Naive thymus-derived CD8-positive, alpha-beta T cell (primary cell): ENCODE results near the gene PCDHAC2. TPM values are rescaled to one million over a fixed set of nuclear protein-coding genes. Genes with fewer than 3 reads are reported as not detected.

Experiments used
- ATAC-seq, 2 donors: fragments of 150-1000 bp; cut with Tn5 transposase in 1 of 2; sonication (Bioruptor Pico), chemical (Tn5 transposase) in 1 of 2; 1 replicate in 1 of 2; 2 replicates in 1 of 2; pipeline ENCODE4 v1.10.0; 2021; ENCODE audit warnings: mild to moderate bottlenecking in 2 of 2, moderate library complexity in 2 of 2
- POLR2A ChIA-PET: fragments of 350-600 bp; sonication (Branson Sonifier 250); formaldehyde crosslinking; loops from one replicate; lab custom pipeline; 2021; ENCODE audit warnings: antibody characterized with exemption; lab: Charles Lee
- DNase-seq, 10 donors: peaks; one replicate each; pipeline versions ENCODE4 v3.0.0 to v3.0.0-alpha.2; 2020 to 2022
- H3K27ac Mint-ChIP-seq, 10 donors: one replicate each; pipeline ENCODE4 v1.8.0; 2020 to 2022; ENCODE audit warnings: mild to moderate bottlenecking in 10 of 10, mixed read lengths in 10 of 10, moderate library complexity in 4 of 10, inconsistent platforms in 1 of 10
- H3K27me3 Mint-ChIP-seq, 5 donors: one replicate each; pipeline ENCODE4 v1.8.0; 2021 to 2022; ENCODE audit warnings: mixed read lengths in 5 of 5
- H3K36me3 Mint-ChIP-seq, 3 donors: one replicate each; pipeline ENCODE4 v1.8.0; 2020 to 2022; ENCODE audit warnings: mixed read lengths in 3 of 3, mild to moderate bottlenecking in 2 of 3, inconsistent platforms in 1 of 3
- H3K4me1 Mint-ChIP-seq, 4 donors: one replicate each; pipeline ENCODE4 v1.8.0; 2021 to 2022; ENCODE audit warnings: mixed read lengths in 4 of 4
- H3K4me3 Mint-ChIP-seq, 10 donors: one replicate each; pipeline ENCODE4 v1.8.0; 2020 to 2022; ENCODE audit warnings: mild to moderate bottlenecking in 10 of 10, mixed read lengths in 10 of 10, moderate library complexity in 6 of 10, inconsistent platforms in 1 of 10
- H3K9me3 Mint-ChIP-seq, 9 donors: one replicate each; pipeline ENCODE4 v1.8.0; 2020 to 2022; ENCODE audit warnings: mixed read lengths in 9 of 9, mild to moderate bottlenecking in 3 of 9, inconsistent platforms in 1 of 9, moderate library complexity in 1 of 9
- polyA plus RNA-seq, 3 donors: library from polyadenylated mRNA; unstranded; fragments of 300-500 nt; fragmentation: Illumina TruSeq; gene quantifications; one replicate each; pipeline ENCODE4 v1.2.3, GENCODE V29; 2021
- total RNA-seq, 8 experiments: library from RNA in 2 of 8; stranded (reverse) in 2 of 8; gene quantifications; one replicate each; pipeline ENCODE4 v1.2.3 and lab custom pipeline; 2021 to 2026

Gene PCDHAC2, protein sequence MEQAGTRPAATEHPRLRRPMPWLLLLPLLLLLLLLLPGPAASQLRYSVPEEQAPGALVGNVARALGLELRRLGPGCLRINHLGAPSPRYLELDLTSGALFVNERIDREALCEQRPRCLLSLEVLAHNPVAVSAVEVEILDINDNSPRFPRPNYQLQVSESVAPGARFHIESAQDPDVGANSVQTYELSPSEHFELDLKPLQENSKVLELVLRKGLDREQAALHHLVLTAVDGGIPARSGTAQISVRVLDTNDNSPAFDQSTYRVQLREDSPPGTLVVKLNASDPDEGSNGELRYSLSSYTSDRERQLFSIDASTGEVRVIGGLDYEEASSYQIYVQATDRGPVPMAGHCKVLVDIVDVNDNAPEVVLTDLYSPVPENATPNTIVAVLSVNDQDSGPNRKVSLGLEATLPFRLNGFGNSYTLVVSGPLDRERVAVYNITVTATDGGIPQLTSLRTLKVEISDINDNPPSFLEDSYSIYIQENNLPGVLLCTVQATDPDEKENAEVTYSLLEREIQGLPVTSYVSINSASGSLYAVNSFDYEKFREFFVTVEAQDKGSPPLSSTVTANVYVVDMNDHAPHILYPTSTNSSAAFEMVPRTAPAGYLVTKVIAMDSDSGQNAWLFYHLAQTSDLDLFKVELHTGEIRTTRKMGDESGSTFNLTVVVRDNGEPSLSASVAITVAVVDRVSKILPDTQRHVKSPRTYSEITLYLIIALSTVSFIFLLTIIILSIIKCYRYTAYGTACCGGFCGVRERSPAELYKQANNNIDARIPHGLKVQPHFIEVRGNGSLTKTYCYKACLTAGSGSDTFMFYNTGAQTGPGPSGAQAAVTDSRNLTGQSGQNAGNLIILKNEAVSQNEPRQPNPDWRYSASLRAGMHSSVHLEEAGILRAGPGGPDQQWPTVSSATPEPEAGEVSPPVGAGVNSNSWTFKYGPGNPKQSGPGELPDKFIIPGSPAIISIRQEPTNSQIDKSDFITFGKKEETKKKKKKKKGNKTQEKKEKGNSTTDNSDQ
- not detected for total RNA-seq
- not detected for polyA plus RNA-seq
- total RNA-seq (lab: John Stamatoyannopoulos, UW) = 0 reads per million in 6 experiments

DNA sequence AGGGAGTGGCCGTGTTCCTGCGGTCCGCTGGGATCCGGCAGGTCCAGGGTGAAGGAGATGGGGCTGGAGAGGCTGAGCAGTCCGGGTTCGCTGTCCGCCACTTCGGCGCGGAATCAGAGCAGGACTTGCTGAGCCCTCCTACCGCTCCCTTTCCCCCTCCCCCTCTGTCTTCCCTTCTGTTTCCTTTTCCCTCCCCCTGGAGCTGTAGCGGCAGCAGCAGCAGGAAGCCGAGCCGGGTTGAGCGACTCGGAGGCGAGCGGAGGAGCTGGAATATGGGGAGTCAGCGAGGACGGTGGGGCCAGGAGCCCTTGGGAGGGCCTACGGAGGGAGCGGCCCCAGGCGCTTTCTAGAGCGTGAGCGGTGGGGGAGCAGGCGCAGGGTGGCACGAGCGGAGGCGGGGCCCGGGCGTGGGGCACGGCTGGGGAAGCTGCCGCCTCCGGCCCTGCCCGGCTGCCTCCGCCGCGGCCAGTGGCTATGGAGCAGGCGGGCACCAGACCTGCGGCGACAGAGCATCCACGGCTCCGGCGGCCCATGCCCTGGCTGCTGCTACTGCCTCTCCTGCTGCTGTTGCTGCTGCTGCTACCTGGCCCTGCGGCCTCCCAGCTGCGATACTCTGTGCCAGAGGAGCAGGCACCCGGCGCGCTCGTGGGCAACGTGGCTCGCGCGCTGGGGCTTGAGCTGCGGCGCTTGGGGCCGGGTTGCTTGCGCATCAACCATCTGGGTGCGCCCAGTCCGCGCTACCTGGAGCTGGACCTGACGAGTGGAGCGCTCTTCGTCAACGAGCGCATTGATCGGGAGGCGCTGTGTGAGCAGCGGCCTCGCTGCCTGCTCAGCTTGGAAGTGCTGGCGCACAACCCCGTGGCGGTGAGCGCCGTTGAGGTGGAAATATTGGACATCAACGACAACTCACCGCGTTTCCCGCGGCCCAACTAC is at the start of gene PCDHAC2:
PCDHAC2 (plus strand) TSS at position 184 of the 933 bp plus-strand sequence; CDS start at position 475, 291 bp downstream.
- POLR2A ChIA-PET = no interaction called here
- H3K27ac Mint-ChIP-seq = no peak within 1 kb of the TSS
- no peak for DNase-seq
- no peak for ATAC-seq
- peaks cover 0 to 3% (median 0%) of the 10 kb centered on the region in 9 donors for H3K9me3 Mint-ChIP-seq
- H3K4me1 Mint-ChIP-seq = peaks cover 0 to 6% (median 2%) of the 10 kb centered on the region in 4 donors
- peaks cover 0 to 6% (median 0%) of the 10 kb centered on the region in 3 donors for H3K36me3 Mint-ChIP-seq
- peaks cover 25 to 68% (median 37%) of the 10 kb centered on the region in 5 donors for H3K27me3 Mint-ChIP-seq
- peak within 1 kb of the TSS in 5 of 10 donors; percentile 5 to 56 (median 20) for H3K4me3 Mint-ChIP-seq

DNA sequence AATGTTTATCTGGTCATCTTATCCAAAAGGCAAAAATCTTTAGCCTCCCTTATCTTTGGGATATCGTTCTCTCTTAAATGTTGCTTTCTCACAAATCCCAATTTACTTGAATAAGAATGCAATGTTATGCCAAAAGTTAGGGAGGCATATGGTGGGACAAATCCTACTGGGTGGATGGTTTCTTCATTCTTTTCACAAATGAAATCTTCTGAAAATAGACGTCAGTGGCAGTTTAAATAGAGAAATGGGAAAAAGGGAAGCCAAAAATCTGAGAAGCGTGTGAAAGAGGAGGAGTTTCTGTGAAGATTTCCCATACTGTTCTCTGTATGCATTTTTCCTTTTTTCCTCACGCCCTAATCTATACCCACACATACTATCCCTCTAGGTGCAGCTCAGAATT is 42.7 kb upstream of the PCDHAC2 start:
- POLR2A ChIA-PET = no interaction called here
- Mint-ChIP-seq H3K9me3 (peaks cover 0 to 23% (median 5%) of the 10 kb centered on the region in 9 donors), H3K4me3 (no peak overlapping the region), H3K4me1 (peaks cover 0 to 19% (median 9%) of the 10 kb centered on the region in 4 donors), H3K27me3 (peaks cover 24 to 64% (median 39%) of the 10 kb centered on the region in 5 donors), H3K27ac (no peak overlapping the region), H3K36me3 (peaks cover 2 to 16% (median 5%) of the 10 kb centered on the region in 3 donors)
- DNase-seq (no peak), ATAC-seq (no peak)

DNA sequence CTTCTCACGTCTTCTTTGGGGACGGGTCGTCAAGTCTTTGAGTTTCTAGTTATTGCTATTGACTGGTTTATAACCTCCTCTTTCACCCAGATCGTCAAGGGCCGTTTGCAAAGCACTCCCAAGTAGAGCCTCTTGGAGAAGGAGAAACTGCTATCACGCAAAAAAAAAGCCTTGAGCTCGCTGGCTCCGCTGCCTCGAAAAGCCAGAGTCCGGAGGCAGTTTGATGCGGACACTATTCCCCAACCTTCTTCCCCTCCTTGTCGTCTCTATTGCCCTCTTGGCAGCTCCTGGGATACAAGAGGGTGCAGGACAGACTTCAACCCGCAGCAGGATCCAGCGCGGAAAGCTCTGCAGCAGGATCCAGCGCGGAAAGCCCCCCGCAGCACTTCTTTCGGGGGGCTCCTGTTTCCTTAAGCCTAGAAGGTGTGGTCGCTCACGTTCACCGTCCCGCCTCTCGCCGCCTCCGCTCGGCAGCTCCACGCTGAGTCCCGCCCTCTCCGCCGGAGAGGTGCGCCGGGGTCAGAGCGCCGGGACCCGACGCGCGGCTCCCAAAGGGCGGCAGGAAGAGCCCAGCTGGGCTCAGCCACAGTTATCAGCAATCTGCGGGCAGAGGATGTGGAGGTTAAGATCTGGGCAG is 40.4 kb upstream of the PCDHAC2 start, which contains the start of gene PCDHAC1:
PCDHAC1 (plus strand) TSS at position 494 of the 637 bp plus-strand sequence. CDS start 594 bp downstream, outside the sequence.
- no peak for DNase-seq
- peaks cover 0 to 29% (median 11%) of the 10 kb centered on the region in 9 donors for H3K9me3 Mint-ChIP-seq
- H3K4me3 Mint-ChIP-seq = peak within 1 kb of the TSS; percentile 19 to 83 (median 72)
- H3K36me3 Mint-ChIP-seq = peaks cover 2 to 22% (median 5%) of the 10 kb centered on the region in 3 donors
- ATAC-seq = peak in 1 of 2 donors; percentile 22
- POLR2A ChIA-PET = no interaction called here
- H3K4me1 Mint-ChIP-seq = peaks cover 0 to 19% (median 9%) of the 10 kb centered on the region in 4 donors
- peaks cover 34 to 86% (median 50%) of the 10 kb centered on the region in 5 donors for H3K27me3 Mint-ChIP-seq
- peak within 1 kb of the TSS in 1 of 10 donors; percentile 53 for H3K27ac Mint-ChIP-seq

DNA sequence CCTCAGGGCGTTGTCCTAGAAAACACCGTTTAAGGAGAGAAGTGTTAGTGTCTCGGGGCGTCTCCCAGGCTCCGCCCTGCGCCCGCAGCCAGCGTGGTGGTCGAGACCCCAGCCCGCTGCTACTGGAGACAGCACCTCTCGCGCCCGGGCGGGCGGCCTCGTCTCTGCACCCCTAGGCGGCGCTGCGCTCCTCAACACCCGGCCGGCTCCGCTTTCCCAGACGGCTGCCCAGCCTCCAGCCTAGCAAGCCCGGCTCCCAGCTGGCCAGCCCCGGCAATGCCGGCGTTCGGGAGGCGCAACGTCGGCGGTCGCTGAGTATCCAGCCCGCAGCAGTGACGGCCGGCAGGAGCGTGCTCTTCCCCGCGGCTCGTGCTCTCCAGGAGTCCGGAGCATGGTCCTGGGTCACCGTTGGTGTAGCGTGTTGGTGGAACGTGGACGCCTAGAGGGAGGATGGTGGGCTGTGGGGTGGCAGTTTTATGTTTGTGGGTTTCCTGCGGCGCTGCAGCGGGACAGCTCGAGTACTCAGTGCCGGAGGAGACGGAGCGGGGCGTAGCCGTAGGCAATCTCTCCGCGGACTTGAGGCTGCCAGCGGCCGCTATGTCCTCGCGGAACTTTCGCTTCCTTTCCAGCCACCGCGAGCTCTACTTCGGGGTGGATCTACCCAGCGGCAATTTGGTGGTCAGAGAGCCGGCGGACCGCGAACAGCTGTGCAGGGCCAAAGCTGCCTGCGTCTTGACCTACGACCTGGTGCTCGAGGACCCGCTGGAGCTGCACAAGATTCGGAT is 39.6 kb upstream of the PCDHAC2 start:
- Mint-ChIP-seq H3K27ac (peak overlapping the region in 1 of 10 donors; percentile 53), H3K36me3 (peaks cover 2 to 22% (median 5%) of the 10 kb centered on the region in 3 donors), H3K4me1 (peaks cover 0 to 19% (median 9%) of the 10 kb centered on the region in 4 donors), H3K27me3 (peaks cover 36 to 92% (median 50%) of the 10 kb centered on the region in 5 donors), H3K9me3 (peaks cover 0 to 29% (median 11%) of the 10 kb centered on the region in 9 donors), H3K4me3 (peak overlapping the region; percentile 19 to 83 (median 72))
- DNase-seq = peak in 2 of 10 donors; percentile 10 to 13
- POLR2A ChIA-PET = no interaction called here
- peak in 1 of 2 donors; percentile 32 for ATAC-seq

DNA sequence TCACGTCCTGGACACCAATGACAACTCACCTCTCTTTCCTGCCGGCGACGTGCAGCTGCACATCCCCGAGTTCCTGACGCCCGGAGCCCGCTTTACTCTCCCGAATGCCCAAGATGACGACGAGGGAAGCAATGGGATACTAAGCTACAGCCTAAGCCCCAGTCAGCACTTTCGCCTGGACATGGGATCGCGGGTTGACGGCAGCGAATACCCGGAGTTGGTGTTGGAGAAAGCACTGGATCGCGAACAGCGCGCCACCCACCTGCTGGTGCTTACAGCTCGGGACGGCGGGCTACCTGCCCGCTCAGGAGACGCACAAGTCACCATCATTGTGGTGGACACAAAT is 39.1 kb upstream of the PCDHAC2 start:
- Mint-ChIP-seq H3K9me3 (peaks cover 0 to 29% (median 11%) of the 10 kb centered on the region in 9 donors), H3K27me3 (peaks cover 34 to 90% (median 47%) of the 10 kb centered on the region in 5 donors), H3K4me3 (peak overlapping the region; percentile 16 to 83 (median 72)), H3K4me1 (peaks cover 0 to 19% (median 9%) of the 10 kb centered on the region in 4 donors), H3K36me3 (peaks cover 2 to 22% (median 5%) of the 10 kb centered on the region in 3 donors), H3K27ac (peak overlapping the region in 1 of 10 donors; percentile 53)
- DNase-seq (no peak), ATAC-seq (no peak)
- POLR2A ChIA-PET = no interaction called here

DNA sequence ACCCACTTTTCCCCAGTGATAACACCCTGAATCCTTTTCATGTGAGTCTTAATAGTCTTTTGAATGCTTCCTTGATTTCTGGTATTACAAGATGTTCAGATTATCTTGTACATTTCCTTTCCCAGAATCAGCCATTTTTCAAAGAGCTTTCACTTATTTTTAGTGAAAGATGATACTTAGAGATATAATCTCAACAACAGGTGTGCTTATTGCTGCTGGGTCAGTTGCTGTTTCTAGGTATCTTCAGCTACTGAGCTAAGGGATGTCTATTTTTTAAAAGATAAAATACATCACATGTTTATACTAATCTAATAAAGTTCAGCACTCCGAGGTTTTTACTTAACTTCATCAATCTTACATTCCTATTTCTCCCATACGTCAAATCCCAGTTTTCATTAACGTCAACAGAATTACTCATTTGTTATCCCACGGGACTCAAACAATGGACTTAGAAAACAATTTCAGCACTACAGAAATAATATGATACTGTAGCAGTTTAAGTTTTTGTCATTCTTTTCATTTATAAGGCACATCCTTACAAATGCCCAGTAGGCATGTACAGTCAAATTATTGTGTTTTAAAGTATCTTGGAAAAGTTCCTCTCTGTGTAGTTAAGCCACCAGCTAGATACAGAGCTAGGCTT is 31.2 kb upstream of the PCDHAC2 start:
- H3K4me3 Mint-ChIP-seq = no peak overlapping the region
- H3K27ac Mint-ChIP-seq = no peak overlapping the region
- ATAC-seq (no peak), DNase-seq (no peak)
- H3K4me1 Mint-ChIP-seq = no peaks in the 10 kb centered on the region
- no peaks in the 10 kb centered on the region for H3K36me3 Mint-ChIP-seq
- peaks cover 1 to 29% (median 5%) of the 10 kb centered on the region in 5 donors for H3K27me3 Mint-ChIP-seq
- H3K9me3 Mint-ChIP-seq = peaks cover 0 to 3% (median 0%) of the 10 kb centered on the region in 9 donors
- POLR2A ChIA-PET = no interaction called here

DNA sequence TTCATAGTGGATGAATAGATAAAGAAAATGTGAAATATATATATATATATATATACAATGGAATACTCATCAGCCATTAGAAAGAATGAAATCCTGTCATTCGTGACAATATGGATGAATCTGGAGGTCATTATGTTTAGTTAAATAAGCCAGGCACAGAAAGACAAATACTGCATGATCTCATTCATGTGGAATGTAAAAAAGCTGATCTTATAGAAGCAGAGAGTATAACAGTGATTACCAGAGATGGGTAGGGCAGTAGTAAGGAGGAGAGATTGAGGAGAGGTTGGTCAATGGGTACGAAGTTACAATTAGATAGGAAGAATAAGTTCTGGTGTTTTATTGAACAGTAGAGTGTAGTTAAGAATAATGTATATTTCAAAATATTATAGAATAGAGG is 19.7 kb upstream of the PCDHAC2 start:
- Mint-ChIP-seq H3K9me3 (peaks cover 10 to 40% (median 26%) of the 10 kb centered on the region in 9 donors), H3K27ac (no peak overlapping the region)
- POLR2A ChIA-PET = no interaction called here

DNA sequence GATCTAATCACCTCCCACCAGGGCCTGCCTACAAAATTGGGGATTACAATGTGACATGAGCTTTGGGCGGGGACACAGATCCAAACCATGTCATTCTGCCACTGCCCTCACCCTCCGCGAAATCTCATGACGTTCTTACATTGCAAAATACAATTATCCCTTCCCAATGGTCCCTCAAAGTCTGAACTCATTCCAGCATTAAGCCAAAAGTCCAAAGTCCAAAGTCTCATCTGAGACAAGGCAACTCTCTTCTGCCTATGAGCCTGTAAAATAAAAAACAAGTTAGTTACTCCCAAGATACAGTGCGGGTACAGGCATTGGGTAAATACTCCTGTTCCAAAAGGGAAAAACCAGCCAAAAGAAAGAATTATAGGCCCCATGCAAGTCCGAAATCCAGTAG is 14.6 kb upstream of the PCDHAC2 start:
- DNase-seq (no peak), ATAC-seq (no peak)
- POLR2A ChIA-PET = no interaction called here

More for the DNA sequence above, 19.7 kb upstream of the PCDHAC2 start:
- H3K4me3 Mint-ChIP-seq = no peak overlapping the region
- peaks cover 0 to 18% (median 0%) of the 10 kb centered on the region in 3 donors for H3K36me3 Mint-ChIP-seq
- H3K4me1 Mint-ChIP-seq = no peaks in the 10 kb centered on the region
- no peak for ATAC-seq
- peaks cover 2 to 17% (median 7%) of the 10 kb centered on the region in 5 donors for H3K27me3 Mint-ChIP-seq
- no peak for DNase-seq

DNA sequence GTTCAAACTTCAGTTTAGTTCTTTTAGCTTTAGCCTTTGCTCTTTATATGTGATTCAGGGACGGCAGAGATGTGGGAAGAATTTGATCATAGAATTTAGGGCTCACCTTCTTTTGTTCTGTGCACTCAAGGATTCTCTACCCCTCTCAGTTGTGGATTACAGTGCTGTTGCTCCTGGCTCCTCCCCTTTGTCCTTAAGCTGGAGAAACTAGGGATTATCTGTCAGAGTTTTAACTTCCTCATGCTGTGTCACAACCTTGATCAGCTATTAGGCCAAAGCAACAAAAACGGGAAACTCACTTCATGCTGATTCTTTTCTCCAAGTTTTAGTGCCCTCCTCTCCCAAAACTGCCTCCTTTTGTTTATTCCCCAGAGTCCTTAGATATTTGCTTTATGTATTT is 13.0 kb upstream of the PCDHAC2 start:
- H3K27me3 Mint-ChIP-seq = peaks cover 6 to 28% (median 10%) of the 10 kb centered on the region in 5 donors
- H3K36me3 Mint-ChIP-seq = peaks cover 0 to 5% (median 0%) of the 10 kb centered on the region in 3 donors
- POLR2A ChIA-PET = no interaction called here
- H3K9me3 Mint-ChIP-seq = peaks cover 0 to 20% (median 9%) of the 10 kb centered on the region in 9 donors
- no peak overlapping the region for H3K4me3 Mint-ChIP-seq
- no peak overlapping the region for H3K27ac Mint-ChIP-seq
- ATAC-seq (no peak), DNase-seq (no peak)
- H3K4me1 Mint-ChIP-seq = no peaks in the 10 kb centered on the region

More for the DNA sequence above, 14.6 kb upstream of the PCDHAC2 start:
- H3K4me1 Mint-ChIP-seq = no peaks in the 10 kb centered on the region
- no peak overlapping the region for H3K27ac Mint-ChIP-seq
- no peak overlapping the region for H3K4me3 Mint-ChIP-seq
- peaks cover 0 to 5% (median 0%) of the 10 kb centered on the region in 3 donors for H3K36me3 Mint-ChIP-seq
- peaks cover 6 to 28% (median 10%) of the 10 kb centered on the region in 5 donors for H3K27me3 Mint-ChIP-seq
- H3K9me3 Mint-ChIP-seq = peaks cover under 1 to 20% (median 9%) of the 10 kb centered on the region in 9 donors

DNA sequence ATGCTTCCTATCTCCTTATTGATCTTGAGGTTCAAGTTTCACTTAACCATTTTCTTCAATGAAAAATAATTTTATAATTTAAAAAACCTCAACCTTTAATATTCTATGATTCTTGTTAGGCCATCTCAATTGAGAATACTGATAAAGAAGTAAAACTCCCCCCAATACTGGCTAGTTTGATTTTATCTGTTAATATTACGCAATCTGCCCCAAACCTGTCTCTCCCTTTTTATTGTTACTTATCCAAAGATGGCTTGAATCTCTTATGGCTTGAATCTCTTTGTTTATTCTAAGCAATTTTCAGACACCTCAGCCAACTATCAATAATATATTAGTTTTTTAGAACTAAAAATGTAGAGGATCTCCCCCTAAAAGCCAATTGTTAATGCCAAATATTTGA is 4.1 kb upstream of the PCDHAC2 start:
- no peak overlapping the region for H3K27ac Mint-ChIP-seq
- peaks cover 21 to 57% (median 27%) of the 10 kb centered on the region in 5 donors for H3K27me3 Mint-ChIP-seq
- POLR2A ChIA-PET = no interaction called here
- no peak for DNase-seq
- peaks cover 0 to 1% (median 0%) of the 10 kb centered on the region in 9 donors for H3K9me3 Mint-ChIP-seq
- no peak for ATAC-seq
- H3K4me1 Mint-ChIP-seq = peaks cover 0 to 6% (median 2%) of the 10 kb centered on the region in 4 donors
- peaks cover 0 to 6% (median 0%) of the 10 kb centered on the region in 3 donors for H3K36me3 Mint-ChIP-seq
- no peak overlapping the region for H3K4me3 Mint-ChIP-seq
